ENCODE measurements around the gene NEAT1.

NEAT1 gene

GRCh38 chr11:65426839-65427690, 4.5 kb downstream of the NEAT1 start:
- peak overlapping the region; percentile 76 for H3K4me3 ChIP-seq (ENCODE audit: low read depth, low read length)
- TF ChIP-seq MAX (IDR thresholded peaks at IDR 0.05; ENCODE audit: low read depth, low read length) (0 out of 2 replicates have a peak, but pooled peaks have one; percentile 22), MYC (IDR thresholded peaks at IDR 0.05; ENCODE audit: low read depth, low read length) (no peak), POLR2A (IDR thresholded peaks at IDR 0.05; ENCODE audit: extremely low read depth, insufficient read length) (peak; percentile 16)
- TF ChIP-seq, protein P1, sequence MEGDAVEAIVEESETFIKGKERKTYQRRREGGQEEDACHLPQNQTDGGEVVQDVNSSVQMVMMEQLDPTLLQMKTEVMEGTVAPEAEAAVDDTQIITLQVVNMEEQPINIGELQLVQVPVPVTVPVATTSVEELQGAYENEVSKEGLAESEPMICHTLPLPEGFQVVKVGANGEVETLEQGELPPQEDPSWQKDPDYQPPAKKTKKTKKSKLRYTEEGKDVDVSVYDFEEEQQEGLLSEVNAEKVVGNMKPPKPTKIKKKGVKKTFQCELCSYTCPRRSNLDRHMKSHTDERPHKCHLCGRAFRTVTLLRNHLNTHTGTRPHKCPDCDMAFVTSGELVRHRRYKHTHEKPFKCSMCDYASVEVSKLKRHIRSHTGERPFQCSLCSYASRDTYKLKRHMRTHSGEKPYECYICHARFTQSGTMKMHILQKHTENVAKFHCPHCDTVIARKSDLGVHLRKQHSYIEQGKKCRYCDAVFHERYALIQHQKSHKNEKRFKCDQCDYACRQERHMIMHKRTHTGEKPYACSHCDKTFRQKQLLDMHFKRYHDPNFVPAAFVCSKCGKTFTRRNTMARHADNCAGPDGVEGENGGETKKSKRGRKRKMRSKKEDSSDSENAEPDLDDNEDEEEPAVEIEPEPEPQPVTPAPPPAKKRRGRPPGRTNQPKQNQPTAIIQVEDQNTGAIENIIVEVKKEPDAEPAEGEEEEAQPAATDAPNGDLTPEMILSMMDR (IDR thresholded peaks at IDR 0.05; ENCODE audit: low read depth, low read length) = no peak
- peak; percentile 33 for DNase-seq (ENCODE audit: low read depth)

- peak; percentile 13 for TF ChIP-seq POLR2A (IDR thresholded peaks at IDR 0.05; ENCODE audit: extremely low read depth, insufficient read length)
- TF ChIP-seq, protein P1 (IDR thresholded peaks at IDR 0.05; ENCODE audit: low read depth, low read length) = no peak
- peak; percentile 37 for DNase-seq (ENCODE audit: low read depth)
- peak overlapping the region; percentile 76 for H3K4me3 ChIP-seq (ENCODE audit: low read depth, low read length)
Measured at GRCh38 chr11:65427691-65428577, 5.3 kb downstream of the NEAT1 start.

DNA sequence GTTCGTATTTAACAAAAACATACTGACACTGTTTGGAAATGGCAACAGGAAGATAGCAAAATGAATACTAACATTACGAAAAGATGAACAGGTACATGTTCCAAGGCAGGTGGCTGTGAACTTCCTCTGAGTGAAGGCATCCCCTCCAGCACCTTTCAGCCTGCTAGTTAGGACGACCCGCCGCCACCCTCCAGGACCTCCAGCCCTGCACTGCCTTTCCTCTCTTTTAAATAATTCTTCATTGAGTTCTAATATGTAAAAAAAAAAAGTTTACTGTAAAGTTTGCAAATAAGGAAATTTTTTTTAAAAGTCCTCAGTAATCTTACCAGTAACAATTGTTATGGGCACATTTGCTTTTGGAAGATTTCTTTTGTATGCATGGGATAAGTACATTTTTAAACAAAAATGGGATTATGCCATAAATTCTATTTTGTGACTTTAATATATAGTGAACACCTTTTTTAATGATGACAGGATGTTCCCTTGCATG, 6.0 kb downstream of the NEAT1 start:
- H3K4me3 ChIP-seq (ENCODE audit: low read depth, low read length) = peak overlapping the region; percentile 76
- TF ChIP-seq MAX (IDR thresholded peaks at IDR 0.05; ENCODE audit: low read depth, low read length) (no peak), MYC (IDR thresholded peaks at IDR 0.05; ENCODE audit: low read depth, low read length) (no peak), POLR2A (IDR thresholded peaks at IDR 0.05; ENCODE audit: extremely low read depth, insufficient read length) (peak; percentile 1)
- TF ChIP-seq, protein P1 (IDR thresholded peaks at IDR 0.05; ENCODE audit: low read depth, low read length) = no peak
- no peak for DNase-seq (ENCODE audit: low read depth)

- peak; percentile 60 for DNase-seq (ENCODE audit: low read depth)
- peak; percentile 22 for TF ChIP-seq POLR2A (IDR thresholded peaks at IDR 0.05; ENCODE audit: extremely low read depth, insufficient read length)
- 0 out of 2 replicates have a peak, but pooled peaks have one; percentile 5 for TF ChIP-seq MAX (IDR thresholded peaks at IDR 0.05; ENCODE audit: low read depth, low read length)
- TF ChIP-seq, protein P1 (IDR thresholded peaks at IDR 0.05; ENCODE audit: low read depth, low read length) = no peak
- H3K4me3 ChIP-seq (ENCODE audit: low read depth, low read length) = peak overlapping the region; percentile 37
Measured at GRCh38 chr11:65429068-65429681, 6.6 kb downstream of the NEAT1 start.

- TF ChIP-seq MYC (IDR thresholded peaks at IDR 0.05; ENCODE audit: low read depth, low read length) = no peak
- TF ChIP-seq MAX (IDR thresholded peaks at IDR 0.05; ENCODE audit: low read depth, low read length) = peak; percentile 46; the same call in 1 of the 2 replicates
- peak; percentile 89 for DNase-seq (ENCODE audit: low read depth)
- H3K4me3 ChIP-seq (ENCODE audit: low read depth, low read length) = peak overlapping the region; percentile 40
Measured at GRCh38 chr11:65429724-65430405, 7.3 kb downstream of the NEAT1 start.

Data from NB4 (cell line).